GM12878 (cell line): ENCODE measurements around the gene PID1. TPM values are rescaled to one million over a fixed set of nuclear protein-coding genes. Genes with fewer than 3 reads are reported as not detected.

ENCODE experiments used
- ATAC-seq: fragments of 200-7000 bp; cut with Tn5 transposase; 3 replicates; pipeline ENCODE4 v1.9.1; 2020; ENCODE audit warnings: mild to moderate bottlenecking, moderate library complexity
- BruUV-seq: library from RNA; stranded (reverse); fragments of 400-500 nt; replicated peaks from 2 replicates; lab custom pipeline; 2021; lab: Mats Ljungman, UMichigan
- CTCF ChIA-PET: fragments of 300-600 bp; sonication (Branson Sonifier 250); formaldehyde crosslinking; extraction: SDS; loops from one replicate; lab custom pipeline; 2021; ENCODE audit warnings: inconsistent platforms; lab: Yijun Ruan, JAX
- POLR2A ChIA-PET: fragments of 350-600 bp; formaldehyde crosslinking; extraction: SDS; loops from one replicate; lab custom pipeline; 2021; ENCODE audit warnings: inconsistent platforms; lab: Charles Lee
- RAD21 ChIA-PET: fragments of 300-600 bp; sonication (Branson Sonifier 250); formaldehyde crosslinking; loops from one replicate; lab custom pipeline; 2023; ENCODE audit warnings: antibody characterized with exemption; ENCODE audit not compliant: unreplicated experiment; lab: Charles Lee
- SMC1A ChIA-PET: fragments of 300-600 bp; sonication (Branson Sonifier 250); formaldehyde crosslinking; loops from one replicate; lab custom pipeline; 2023; ENCODE audit not compliant: unreplicated experiment, uncharacterized antibody; lab: Charles Lee
- DNase-seq: peaks from one replicate; pipeline ENCODE4 v3.0.0-alpha.2; 2011; ENCODE audit warnings: low read depth, low spot score
- FAIRE-seq: peaks from 3 replicates; lab custom pipeline; 2011; peaks lifted over from hg19 to GRCh38; lab: Jason Lieb, UNC
- H2AFZ ChIP-seq: 2 replicates; pipeline ENCODE4 v1.6.0; 2011; ENCODE audit warnings: low read depth, low read length, control low read depth; ENCODE audit not compliant: control insufficient read depth
- H3K27ac ChIP-seq: 2 replicates; pipeline ENCODE4 v1.5.1; 2011; ENCODE audit warnings: control low read depth; ENCODE audit not compliant: control insufficient read depth, insufficient read depth
- H3K27me3 ChIP-seq, 2 experiments: replicated peaks in 1 of 2; 2 replicates each; pipeline versions ENCODE4 v1.6.0 to v1.6.1; 2011; ENCODE audit warnings: low read length in 1 of 2; ENCODE audit not compliant: control insufficient read depth in 2 of 2, insufficient read depth in 2 of 2
- H3K36me3 ChIP-seq, 2 experiments: 2 replicates each; pipeline ENCODE4 v1.5.1; 2011; ENCODE audit warnings: low read length in 1 of 2; ENCODE audit not compliant: control insufficient read depth in 2 of 2, insufficient read depth in 2 of 2
- H3K4me1 ChIP-seq: 2 replicates; pipeline ENCODE4 v1.6.1; 2011; ENCODE audit warnings: mild to moderate bottlenecking, low read length, moderate library complexity, mixed read lengths; ENCODE audit not compliant: control insufficient read depth, insufficient read depth
- H3K4me2 ChIP-seq: 2 replicates; pipeline ENCODE4 v1.6.0; 2011; ENCODE audit warnings: control low read depth; ENCODE audit not compliant: control insufficient read depth, insufficient read depth
- H3K4me3 ChIP-seq: fragments of 200-600 bp; sonication (generic); 2 replicates; pipeline ENCODE4 v1.5.1; 2016
- H3K79me2 ChIP-seq: 2 replicates; pipeline ENCODE4 v1.6.0; 2011; ENCODE audit warnings: low read length; ENCODE audit not compliant: control insufficient read depth, insufficient read depth
- H3K9ac ChIP-seq: 2 replicates; pipeline ENCODE4 v1.8.0; 2011; ENCODE audit warnings: low read length, control low read depth, mixed read lengths; ENCODE audit not compliant: control insufficient read depth, insufficient read depth
- H3K9me3 ChIP-seq: replicated peaks from 3 replicates; pipeline ENCODE4 v1.5.1; 2011; ENCODE audit warnings: mild to moderate bottlenecking, low read length; ENCODE audit not compliant: control insufficient read depth, insufficient read depth
- H4K20me1 ChIP-seq: 2 replicates; pipeline ENCODE4 v1.6.0; 2011; ENCODE audit not compliant: control insufficient read depth, insufficient read depth
- ATF7 ChIP-seq: fragments of 450-650 bp; IDR thresholded peaks from 2 replicates; pipeline ENCODE4 v1.6.1; 2016; ENCODE audit warnings: low read depth, mild to moderate bottlenecking
- BHLHE40 ChIP-seq, 2 experiments: fragments of 450-650 bp in 1 of 2; IDR thresholded peaks; 2 replicates each; pipeline ENCODE4 v1.6.1; 2011 to 2017; ENCODE audit warnings: low read depth in 2 of 2, borderline replicate concordance in 1 of 2, improper control_type of control experiment in 1 of 2, low read length in 1 of 2, mild to moderate bottlenecking in 1 of 2
- HDAC6 ChIP-seq: fragments of 200-600 bp; sonication (generic); IDR thresholded peaks from one replicate; pipeline ENCODE4 v1.8.0; 2017; ENCODE audit warnings: antibody characterized with exemption; ENCODE audit not compliant: unreplicated experiment
- NBN ChIP-seq: fragments of 450-650 bp; IDR thresholded peaks from 2 replicates; pipeline ENCODE4 v1.6.1; 2016
- PRDM15 ChIP-seq: fragments of 450-650 bp; formaldehyde crosslinking; IDR thresholded peaks from 2 replicates; pipeline ENCODE4 v1.4.0; 2020; ENCODE audit warnings: mild to moderate bottlenecking, moderate library complexity
- SP1 ChIP-seq: IDR thresholded peaks from one replicate; pipeline ENCODE4 v1.6.1; 2011; ENCODE audit warnings: low read depth, low read length
- SREBF2 ChIP-seq: IDR thresholded peaks from 2 replicates; pipeline ENCODE4 v1.6.1; 2012; ENCODE audit warnings: mild to moderate bottlenecking, low read length
- SRF ChIP-seq, 2 experiments: IDR thresholded peaks; 2 replicates each; pipeline ENCODE4 v1.6.1; 2011; ENCODE audit warnings: low read depth in 2 of 2, low read length in 2 of 2, mild to moderate bottlenecking in 1 of 2, moderate library complexity in 1 of 2
- ZNF274 ChIP-seq: IDR thresholded peaks from one replicate; pipeline ENCODE4 v1.8.0; 2011; ENCODE audit not compliant: insufficient read length, insufficient read depth
- ZNF622 ChIP-seq: fragments of 450-650 bp; IDR thresholded peaks from 2 replicates; pipeline ENCODE4 v1.6.1; 2017; ENCODE audit warnings: mild to moderate bottlenecking, inconsistent platforms
- ZZZ3 ChIP-seq: IDR thresholded peaks from 2 replicates; pipeline ENCODE4 v1.6.1; 2011; ENCODE audit warnings: low read depth; ENCODE audit not compliant: control insufficient read depth, insufficient read length
- WGBS: methylation state at CpG from one replicate; pipeline ENCODE4 v1.1.6; 2016; ENCODE audit warnings: low lambda C conversion rate; ENCODE audit not compliant: insufficient replicate concordance, insufficient coverage; ENCODE audit errors: missing lambda C conversion rate; 5-methylcytosine and 5-hydroxymethylcytosine counted together
- in situ Hi-C: fragments of 300-500 bp; cut with MboI; formaldehyde crosslinking; loops from 9 replicates; pipeline ENCODE4 v1.14.3; 2018; ENCODE audit warnings: mixed read lengths
- intact Hi-C: fragments of 100-400 bp; cut with micrococcal nuclease; formaldehyde crosslinking; loops from one replicate; pipeline ENCODE4 v1.14.2; 2022; ENCODE audit not compliant: unreplicated experiment
- polyA plus RNA-seq, 11 experiments: library from polyadenylated mRNA; depleted of rRNA in 4 of 11; unstranded in 6 of 11; stranded (reverse) in 5 of 11; fragments of >200 nt; fragmentation: Nextera tagmentation in 4 of 11; fragmentation: Illumina TruSeq in 1 of 11; extraction: Ambion mirVana in 4 of 11; extraction: Trizol in 1 of 11; gene quantifications; 1 replicate in 1 of 11; 2 replicates in 10 of 11; pipeline versions ENCODE4 v1.2.1 to v1.2.3, GENCODE V29; 2011 to 2016; ENCODE audit warnings: inconsistent platforms in 2 of 11, missing spikeins in 2 of 11, low read depth in 1 of 11
- total RNA-seq, 4 experiments: library from RNA; depleted of rRNA in 3 of 4; stranded (reverse); fragments of >200 nt in 3 of 4; fragmentation: Illumina TruSeq in 1 of 4; extraction: Trizol in 1 of 4; gene quantifications; 2 replicates each; pipeline versions ENCODE4 v1.2.1 to v1.2.3, GENCODE V29; 2013 to 2021
- TF ChIP-seq, protein P1 (sequence below): IDR thresholded peaks from 2 replicates; pipeline ENCODE4 v1.6.1; 2012; ENCODE audit warnings: low read depth, low read length, improper control_type of control experiment

PID1 gene
- total and polyA plus RNA-seq, 10 of the 15 experiments (the other 5 are each of a cell fraction or from before 2014, with no cell fraction given): not detected

DNA sequence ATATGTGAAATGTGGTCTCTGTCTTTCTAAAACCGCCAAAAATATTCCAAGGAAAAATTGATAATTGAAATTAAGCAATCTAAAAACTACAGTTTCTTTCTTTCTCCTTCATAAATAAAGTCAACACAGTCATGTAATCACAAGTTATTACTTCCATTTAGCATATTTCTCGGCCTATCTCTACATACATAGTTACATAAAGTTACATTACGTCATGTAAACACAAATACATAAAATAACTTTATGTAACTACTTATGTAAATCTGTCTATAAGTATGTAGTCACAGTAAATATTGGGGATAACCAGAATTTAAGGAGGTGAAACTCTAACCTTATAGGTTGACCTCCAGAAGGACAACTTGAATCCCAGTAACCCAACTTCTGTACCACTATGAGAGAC is 48.5 kb upstream of the PID1 start:
- Histone ChIP-seq H4K20me1 (no peaks in the 10 kb centered on the region), H3K27me3 (no peaks in the 10 kb centered on the region), H3K9ac (no peak overlapping the region), H3K9me3 (no peaks in the 10 kb centered on the region), H3K36me3 (no peaks in the 10 kb centered on the region), H3K4me3 (no peak overlapping the region), H3K4me1 (no peaks in the 10 kb centered on the region), H3K4me2 (no peak overlapping the region), H2AFZ (no peak overlapping the region), H3K27ac (no peak overlapping the region), H3K79me2 (no peaks in the 10 kb centered on the region)
- FAIRE-seq: no peak
- ChIA-PET RAD21 (no interaction called here), CTCF (no interaction called here), POLR2A (no interaction called here), SMC1A (interaction anchor here (0.8 kb wide), 1 partner anchor 1647 kb away, joined by 3 read pairs; no protein-coding TSS in a partner anchor)
- no peak for ATAC-seq
- no TSS peak for BruUV-seq
- DNase-seq: no peak
- intact Hi-C loops: no loop called here
- in situ Hi-C loops: no loop called here
- TF ChIP-seq SRF (IDR thresholded peaks at IDR 0.05; ENCODE audit: low read depth in 2 of 2, low read length in 2 of 2) (no peak), ZNF274 (no peak), ZNF622 (no peak), ATF7 (peak; percentile 29; the same call in 1 of the 2 replicates)
- 0% methylated on average over 3 of the region's 3 CpGs for WGBS

DNA sequence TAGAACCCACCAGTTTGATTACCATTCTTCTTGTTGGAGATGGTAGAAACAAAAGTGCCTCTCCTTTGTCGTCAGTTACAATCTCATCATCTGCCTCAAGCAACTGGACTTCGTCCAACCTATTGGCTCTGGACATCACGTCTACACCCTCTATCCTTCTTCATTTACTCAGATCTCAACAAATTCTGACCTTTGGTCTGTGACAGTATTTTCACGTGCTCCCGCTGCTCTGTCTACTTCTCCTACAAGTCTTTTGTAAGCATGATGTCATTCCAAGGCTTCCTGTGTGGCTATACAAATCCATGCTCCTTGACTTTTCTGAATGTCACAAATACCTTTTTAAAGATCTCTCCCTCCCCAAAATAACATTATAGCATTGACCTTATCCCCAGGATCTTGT is 43.0 kb upstream of the PID1 start:
- DNase-seq (no peak), ATAC-seq (no peak), FAIRE-seq (no peak)
- H3K4me3 ChIP-seq: no peak overlapping the region
- WGBS: 20% methylated on average over 5 of the region's 5 CpGs
- H3K36me3 ChIP-seq: no peaks in the 10 kb centered on the region
- POLR2A ChIA-PET: no interaction called here
- SMC1A ChIA-PET: no interaction called here
- H3K79me2 ChIP-seq: no peaks in the 10 kb centered on the region
- TF ChIP-seq HDAC6 (no peak), NBN (no peak), BHLHE40 (IDR thresholded peaks at IDR 0.05; ENCODE audit: borderline replicate concordance in 1 of 2, low read depth in 2 of 2, low read length in 1 of 2) (no peak), SP1 (no peak), SRF (IDR thresholded peaks at IDR 0.05; ENCODE audit: low read depth in 2 of 2, low read length in 2 of 2) (no peak), ZZZ3 (no peak), SREBF2 (no peak), PRDM15 (CRISPR knock-in tag) (no peak)
- TF ChIP-seq, protein P1, sequence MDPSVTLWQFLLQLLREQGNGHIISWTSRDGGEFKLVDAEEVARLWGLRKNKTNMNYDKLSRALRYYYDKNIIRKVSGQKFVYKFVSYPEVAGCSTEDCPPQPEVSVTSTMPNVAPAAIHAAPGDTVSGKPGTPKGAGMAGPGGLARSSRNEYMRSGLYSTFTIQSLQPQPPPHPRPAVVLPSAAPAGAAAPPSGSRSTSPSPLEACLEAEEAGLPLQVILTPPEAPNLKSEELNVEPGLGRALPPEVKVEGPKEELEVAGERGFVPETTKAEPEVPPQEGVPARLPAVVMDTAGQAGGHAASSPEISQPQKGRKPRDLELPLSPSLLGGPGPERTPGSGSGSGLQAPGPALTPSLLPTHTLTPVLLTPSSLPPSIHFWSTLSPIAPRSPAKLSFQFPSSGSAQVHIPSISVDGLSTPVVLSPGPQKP: no peak
- RAD21 ChIA-PET: no interaction called here
- no peak overlapping the region for H3K9ac ChIP-seq
- H3K9me3 ChIP-seq: no peaks in the 10 kb centered on the region
- intact Hi-C loops (no loop called here), in situ Hi-C loops (no loop called here)
- H2AFZ ChIP-seq: no peak overlapping the region
- H3K27me3 ChIP-seq: no peaks in the 10 kb centered on the region
- BruUV-seq: no TSS peak
- CTCF ChIA-PET: no interaction called here
- no peak overlapping the region for H3K27ac ChIP-seq
- no peak overlapping the region for H3K4me2 ChIP-seq
- H4K20me1 ChIP-seq: no peaks in the 10 kb centered on the region
- H3K4me1 ChIP-seq: no peaks in the 10 kb centered on the region
